Ectodermal cell (in vitro differentiated cells): ENCODE data around the gene DLG1.
"Not testable (repeated sequence)": the region's sequence is repeated elsewhere in the genome, so short reads cannot be mapped to it uniquely, and the experiment has no call there.

Experiments used
- H3K27ac ChIP-seq: 2 replicates; pipeline ENCODE4 v1.7.0; 2013; ENCODE audit warnings: mild to moderate bottlenecking, low read depth, low read length; ENCODE audit not compliant: insufficient read depth, poor library complexity, severe bottlenecking
- H3K27me3 ChIP-seq: 2 replicates; pipeline ENCODE4 v1.7.0; 2013; ENCODE audit warnings: mild to moderate bottlenecking, low read length; ENCODE audit not compliant: insufficient read depth, control insufficient read depth, poor library complexity, severe bottlenecking
- H3K36me3 ChIP-seq: one replicate; pipeline ENCODE4 v1.7.0; 2013; ENCODE audit warnings: low read length; ENCODE audit not compliant: control insufficient read depth, insufficient read depth
- H3K4me1 ChIP-seq: one replicate; pipeline ENCODE4 v1.7.0; 2013; ENCODE audit warnings: low read length; ENCODE audit not compliant: control insufficient read depth, insufficient read depth
- H3K4me3 ChIP-seq: 2 replicates; pipeline ENCODE4 v1.7.0; 2013; ENCODE audit warnings: low read depth, low read length, control low read depth; ENCODE audit not compliant: insufficient read depth
- H3K9me3 ChIP-seq: 2 replicates; pipeline ENCODE4 v1.7.0; 2013; ENCODE audit warnings: mild to moderate bottlenecking, low read length, moderate library complexity; ENCODE audit not compliant: control insufficient read depth
- WGBS, 2 experiments: methylation state at CpG; one replicate each; pipeline ENCODE4 v1.1.7; 2013; ENCODE audit warnings: missing lambda C conversion rate in 2 of 2; 5-methylcytosine and 5-hydroxymethylcytosine counted together

Gene DLG1

DNA sequence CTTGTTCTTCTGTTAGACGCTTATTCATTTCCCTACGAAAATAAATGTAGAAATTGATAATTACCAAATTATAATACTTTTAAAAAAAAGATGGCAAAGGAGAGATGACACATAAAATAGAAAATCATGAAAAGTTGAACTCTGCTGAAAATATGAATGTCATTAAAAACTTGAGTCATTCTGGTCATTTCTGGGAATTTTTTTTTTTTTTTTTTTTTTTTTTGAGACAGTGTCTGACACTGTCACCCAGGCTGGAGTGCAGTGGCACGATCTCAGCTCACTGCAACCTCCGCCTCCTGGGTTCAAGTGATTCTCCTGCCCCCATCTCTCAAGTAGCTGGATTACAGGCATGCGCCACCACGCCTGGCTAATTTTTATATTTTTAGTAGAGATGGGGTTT, 246.8 kb downstream of the DLG1 start:
- not testable (repeated sequence) for H3K4me1 ChIP-seq, H3K27me3 ChIP-seq, H3K27ac ChIP-seq, H3K4me3 ChIP-seq, H3K9me3 ChIP-seq
- H3K36me3 ChIP-seq = peaks cover 14% of the 10 kb centered on the region
- WGBS, 2 experiments = 91 to 95% methylated on average over 5 of the region's 6 CpGs

DNA sequence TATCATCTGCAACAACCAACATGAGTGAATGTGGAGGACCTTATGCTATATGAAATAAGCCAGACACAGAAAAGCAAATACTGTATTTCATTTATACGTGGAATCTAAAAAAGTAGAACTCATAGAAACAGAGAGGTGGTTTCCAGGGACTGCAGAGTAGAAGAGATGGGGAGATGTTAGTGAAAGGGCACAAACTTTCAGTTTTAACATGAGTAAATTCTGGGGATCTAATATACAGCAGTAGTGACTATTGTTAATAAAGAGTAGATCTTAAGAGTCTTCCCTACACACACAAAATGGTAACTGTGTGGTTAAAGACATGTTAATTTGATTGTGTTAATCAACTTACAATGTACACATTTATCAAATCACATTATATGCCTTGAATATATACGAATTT, 247.9 kb downstream of the DLG1 start:
- no peak overlapping the region for H3K4me3 ChIP-seq

DNA sequence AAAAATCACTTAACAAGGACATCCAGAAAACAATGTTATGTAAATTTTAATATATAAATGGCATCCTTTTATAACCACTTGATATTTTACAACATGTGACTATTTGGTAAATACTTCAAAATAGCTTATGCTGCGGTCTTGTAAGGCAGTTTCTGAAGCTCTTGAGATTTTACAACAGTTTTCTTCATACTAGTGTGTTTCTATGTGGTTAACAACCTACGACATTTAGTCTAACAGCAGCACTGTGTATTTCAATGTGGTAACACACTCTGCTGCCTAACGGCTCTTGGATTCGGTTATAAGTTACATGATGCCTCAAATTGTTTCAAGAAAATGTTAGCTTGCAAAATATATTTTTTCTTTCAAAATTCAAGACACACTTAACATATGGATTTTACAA, 255.9 kb downstream of the DLG1 start:
- no peaks in the 10 kb centered on the region for H3K27me3 ChIP-seq
- WGBS, 2 experiments = 97 to 98% methylated on average over 4 of the region's 4 CpGs
- no peaks in the 10 kb centered on the region for H3K9me3 ChIP-seq
- H3K4me1 ChIP-seq = no peaks in the 10 kb centered on the region
- no peak overlapping the region for H3K4me3 ChIP-seq
- H3K36me3 ChIP-seq = peaks cover 17% of the 10 kb centered on the region
- H3K27ac ChIP-seq = no peak overlapping the region

More for the DNA sequence above, 247.9 kb downstream of the DLG1 start:
- peaks cover 18% of the 10 kb centered on the region for H3K36me3 ChIP-seq
- no peak overlapping the region for H3K27ac ChIP-seq
- no peaks in the 10 kb centered on the region for H3K9me3 ChIP-seq
- WGBS, 2 experiments = 100% methylated on average over 1 of the region's 2 CpGs
- H3K4me1 ChIP-seq = no peaks in the 10 kb centered on the region
- no peaks in the 10 kb centered on the region for H3K27me3 ChIP-seq

DNA sequence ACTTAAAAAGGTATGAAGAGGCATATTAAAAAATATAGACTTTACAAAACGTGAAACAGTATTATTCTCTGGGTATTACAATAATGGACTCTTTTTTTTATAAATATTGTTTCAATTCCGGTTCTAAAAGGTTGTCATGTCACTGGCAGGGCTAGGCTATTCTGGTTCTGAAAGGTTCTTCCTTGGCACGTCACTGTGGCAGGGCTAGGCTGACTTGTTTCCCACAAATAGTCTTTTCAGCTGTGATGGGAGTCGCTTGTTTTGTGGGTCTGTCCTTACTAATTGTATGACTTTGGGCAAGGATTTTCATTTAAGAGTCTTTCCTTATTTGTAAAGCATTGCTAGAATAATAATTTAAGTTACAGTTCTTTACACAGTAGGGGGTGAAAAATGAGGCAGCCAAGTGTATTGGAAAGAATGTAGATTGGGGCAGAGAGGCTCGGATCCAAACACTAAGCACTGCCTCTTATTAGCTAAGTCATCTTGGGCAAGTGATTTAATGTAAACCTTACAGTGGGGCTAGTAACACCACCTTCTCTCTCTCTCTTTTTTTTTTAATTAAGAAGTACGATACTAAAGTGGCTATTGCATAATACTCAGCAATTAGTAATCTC, 256.4 kb downstream of the DLG1 start:
- Histone ChIP-seq H3K36me3 (peaks cover 17% of the 10 kb centered on the region), H3K27me3 (no peaks in the 10 kb centered on the region), H3K4me1 (no peaks in the 10 kb centered on the region), H3K27ac (no peak overlapping the region), H3K9me3 (no peaks in the 10 kb centered on the region), H3K4me3 (no peak overlapping the region)
- 92 to 95% methylated on average over 5 to 6 of the region's 6 CpGs for WGBS, 2 experiments

DNA sequence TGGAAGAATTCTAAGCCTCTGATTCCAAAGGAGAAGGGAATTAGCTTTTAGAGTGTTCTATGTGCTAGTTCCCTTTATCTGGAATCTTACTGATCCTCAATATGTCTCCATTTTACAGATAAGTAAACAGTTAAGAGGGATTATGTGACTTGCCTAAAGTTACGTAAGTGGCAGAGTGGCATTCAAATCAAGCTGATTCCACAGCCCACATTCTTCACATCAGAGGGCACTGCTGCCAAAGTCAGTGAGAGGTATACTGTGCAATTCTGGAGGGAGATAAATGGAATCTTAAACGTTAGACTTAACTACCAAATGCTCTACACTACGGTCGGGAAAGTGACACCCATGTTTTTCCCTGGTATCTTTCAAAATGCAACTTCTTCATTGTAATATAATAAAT, 257.8 kb downstream of the DLG1 start:
- peaks cover 9% of the 10 kb centered on the region for H3K36me3 ChIP-seq
- H3K4me3 ChIP-seq = no peak overlapping the region
- H3K27ac ChIP-seq = no peak overlapping the region
- H3K27me3 ChIP-seq = no peaks in the 10 kb centered on the region
- no peaks in the 10 kb centered on the region for H3K9me3 ChIP-seq
- no peaks in the 10 kb centered on the region for H3K4me1 ChIP-seq
- 98 to 100% methylated on average over 2 to 4 of the region's 4 CpGs for WGBS, 2 experiments

DNA sequence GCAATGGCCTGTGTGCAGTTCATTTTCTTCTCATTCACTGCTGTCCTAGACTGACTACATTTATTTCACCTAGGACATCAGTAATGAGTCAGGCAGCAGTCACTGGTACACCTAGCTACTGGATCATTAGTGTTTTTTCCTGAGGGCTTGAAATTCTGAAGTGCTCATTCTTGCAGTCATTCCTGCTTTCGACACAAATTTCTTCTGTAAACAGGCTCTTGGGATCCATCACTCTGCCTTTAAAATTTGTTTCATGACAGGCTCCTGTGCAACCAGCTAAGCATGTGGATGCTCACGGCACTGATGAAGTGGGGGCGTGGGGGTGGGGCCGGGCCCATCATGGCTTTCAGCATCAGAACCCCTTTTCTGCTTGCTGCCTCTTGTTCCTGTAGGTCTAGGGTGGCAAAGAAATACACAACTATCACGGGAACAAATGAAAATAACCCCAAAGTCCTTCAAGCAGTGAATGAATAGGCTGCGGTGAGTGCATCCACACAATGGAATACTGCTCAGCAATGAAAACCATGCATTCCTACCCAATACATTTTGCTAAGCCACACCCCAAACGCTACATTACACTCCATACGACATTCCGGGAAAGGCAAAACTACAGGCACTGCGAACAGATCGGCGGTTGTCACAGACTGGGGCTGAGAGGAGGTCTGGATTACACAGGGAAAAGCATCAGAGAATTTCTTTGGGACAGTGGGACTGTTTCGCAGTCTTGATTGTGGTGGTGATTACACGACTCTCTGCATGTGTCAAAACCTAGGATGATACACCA, 259.5 kb downstream of the DLG1 start:
- Histone ChIP-seq H3K9me3 (no peaks in the 10 kb centered on the region), H3K27me3 (no peaks in the 10 kb centered on the region), H3K4me3 (no peak overlapping the region), H3K4me1 (no peaks in the 10 kb centered on the region), H3K27ac (no peak overlapping the region), H3K36me3 (no peaks in the 10 kb centered on the region)
- 89 to 90% methylated on average over 14 of the region's 14 CpGs for WGBS, 2 experiments

DNA sequence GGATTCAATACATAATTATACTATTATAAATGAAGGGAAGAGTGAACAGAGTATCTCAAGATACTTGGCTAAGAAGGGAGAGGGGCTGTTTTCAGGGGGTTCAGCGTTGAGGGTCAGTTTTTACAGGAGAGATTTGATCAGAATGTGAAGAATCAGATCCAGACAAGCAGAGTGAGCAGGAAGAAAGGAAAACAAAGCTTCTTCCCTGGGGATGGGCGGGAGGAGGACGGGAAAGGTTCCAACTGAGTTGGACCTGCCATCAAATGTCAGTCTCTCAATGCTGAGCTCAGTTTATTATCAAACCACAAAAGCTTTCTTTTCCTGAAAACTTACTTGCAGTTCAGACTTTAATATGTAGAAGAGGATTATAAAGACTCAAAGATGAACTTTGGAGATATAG, 262.8 kb downstream of the DLG1 start:
- no peaks in the 10 kb centered on the region for H3K36me3 ChIP-seq
- H3K9me3 ChIP-seq = no peaks in the 10 kb centered on the region
- no peak overlapping the region for H3K27ac ChIP-seq
- H3K4me3 ChIP-seq = no peak overlapping the region
- 66 to 71% methylated on average over 3 of the region's 3 CpGs for WGBS, 2 experiments
- H3K27me3 ChIP-seq = no peaks in the 10 kb centered on the region
- H3K4me1 ChIP-seq = no peaks in the 10 kb centered on the region

DNA sequence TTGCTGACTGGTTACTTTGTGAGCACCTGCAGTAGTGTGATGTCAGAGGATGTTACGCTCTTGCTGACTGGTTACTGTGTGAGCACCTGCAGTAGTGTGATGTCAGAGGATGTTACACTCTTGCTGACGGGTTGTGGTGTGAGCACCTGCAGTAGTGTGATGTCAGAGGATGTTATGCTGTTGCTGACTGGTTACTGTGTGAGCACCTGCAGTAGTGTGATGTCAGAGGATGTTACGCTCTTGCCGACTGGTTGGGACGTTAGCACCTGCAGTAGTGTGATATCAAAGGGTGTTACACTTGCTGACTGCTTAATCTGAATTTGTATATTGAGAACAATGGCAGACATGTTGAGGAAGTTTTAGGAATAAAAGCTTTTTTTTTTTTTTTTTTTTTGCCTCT, 263.6 kb downstream of the DLG1 start:
- H3K4me1 ChIP-seq, H3K36me3 ChIP-seq, H3K27ac ChIP-seq, H3K9me3 ChIP-seq, H3K4me3 ChIP-seq, H3K27me3 ChIP-seq: not testable (repeated sequence)
- WGBS, 2 experiments = 85 to 89% methylated on average over 5 of the region's 5 CpGs

DNA sequence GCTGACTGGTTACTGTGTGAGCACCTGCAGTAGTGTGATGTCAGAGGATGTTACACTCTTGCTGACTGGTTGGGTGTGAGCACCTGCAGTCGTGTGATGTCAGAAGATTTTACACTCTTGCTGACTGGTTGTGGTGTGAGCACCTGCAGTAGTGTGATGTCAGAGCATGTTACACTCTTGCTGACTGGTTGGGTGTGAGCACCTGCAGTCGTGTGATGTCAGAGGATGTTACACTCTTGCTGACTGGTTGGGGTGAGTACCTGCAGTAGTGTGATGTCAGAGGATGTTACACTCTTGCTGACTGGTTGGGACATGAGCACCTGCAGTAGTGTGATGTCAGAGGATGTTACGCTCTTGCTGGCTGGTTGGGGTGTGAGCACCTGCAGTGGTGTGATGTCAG, 264.6 kb downstream of the DLG1 start:
- peaks cover 12% of the 10 kb centered on the region for H3K27me3 ChIP-seq
- not testable (repeated sequence) for H3K27ac ChIP-seq, H3K4me1 ChIP-seq, H3K4me3 ChIP-seq, H3K36me3 ChIP-seq, H3K9me3 ChIP-seq
- 69 to 78% methylated on average over 2 to 3 of the region's 3 CpGs for WGBS, 2 experiments

DNA sequence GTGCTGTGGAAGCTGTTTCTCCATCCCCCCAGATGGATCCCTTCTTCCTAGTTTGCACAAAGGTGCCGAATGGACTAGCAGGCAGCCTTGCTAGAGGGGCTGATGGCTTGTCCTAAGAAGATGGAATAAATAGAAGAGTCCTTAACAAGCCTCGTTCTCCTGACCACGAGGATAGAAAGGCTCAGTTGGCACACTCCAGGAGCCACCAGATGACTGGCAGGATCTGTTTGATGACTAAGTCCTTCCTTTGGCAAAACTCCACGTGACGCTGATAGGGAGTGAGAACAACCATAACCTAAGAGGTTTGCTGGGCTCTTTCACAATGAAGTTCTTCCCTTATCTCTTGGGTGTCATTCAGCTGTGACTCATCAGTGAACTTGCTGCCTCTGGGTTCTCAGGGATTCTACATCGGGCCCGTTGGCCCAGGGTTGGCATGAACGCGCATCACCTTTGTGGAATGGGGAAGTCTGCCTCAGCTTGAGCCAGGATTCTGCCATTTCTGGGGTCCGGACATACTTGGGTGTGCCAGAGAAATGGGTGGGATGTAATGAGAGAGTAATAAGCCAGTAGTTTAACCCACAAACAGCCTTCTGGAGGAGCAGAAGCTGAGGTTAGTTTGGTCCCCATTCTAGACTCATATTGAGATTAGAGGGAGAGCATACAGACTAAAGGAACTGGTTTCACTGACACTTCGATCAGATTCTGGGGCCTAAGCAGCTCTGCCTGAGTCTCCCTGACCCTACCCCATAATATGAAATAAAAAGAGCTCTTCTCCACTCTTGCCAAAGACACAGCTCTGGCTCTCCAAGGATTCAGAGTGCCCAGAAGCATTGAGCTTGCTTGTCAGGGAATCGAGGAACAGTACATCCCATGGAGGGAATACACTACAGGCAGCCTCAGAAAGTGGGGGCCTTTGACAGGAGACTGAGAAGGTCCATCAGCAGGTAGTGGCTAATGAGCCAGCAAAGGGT, 266.8 kb downstream of the DLG1 start:
- no peak overlapping the region for H3K27ac ChIP-seq

More for the DNA sequence above, 266.8 kb downstream of the DLG1 start:
- H3K9me3 ChIP-seq = no peaks in the 10 kb centered on the region
- H3K27me3 ChIP-seq = peaks cover 22% of the 10 kb centered on the region
- H3K4me3 ChIP-seq = no peak overlapping the region
- no peaks in the 10 kb centered on the region for H3K36me3 ChIP-seq
- no peaks in the 10 kb centered on the region for H3K4me1 ChIP-seq
- WGBS, 2 experiments = 90 to 91% methylated on average over 12 of the region's 12 CpGs
